ENCODE measurements around the gene EPS8L1.

Gene EPS8L1

DNA sequence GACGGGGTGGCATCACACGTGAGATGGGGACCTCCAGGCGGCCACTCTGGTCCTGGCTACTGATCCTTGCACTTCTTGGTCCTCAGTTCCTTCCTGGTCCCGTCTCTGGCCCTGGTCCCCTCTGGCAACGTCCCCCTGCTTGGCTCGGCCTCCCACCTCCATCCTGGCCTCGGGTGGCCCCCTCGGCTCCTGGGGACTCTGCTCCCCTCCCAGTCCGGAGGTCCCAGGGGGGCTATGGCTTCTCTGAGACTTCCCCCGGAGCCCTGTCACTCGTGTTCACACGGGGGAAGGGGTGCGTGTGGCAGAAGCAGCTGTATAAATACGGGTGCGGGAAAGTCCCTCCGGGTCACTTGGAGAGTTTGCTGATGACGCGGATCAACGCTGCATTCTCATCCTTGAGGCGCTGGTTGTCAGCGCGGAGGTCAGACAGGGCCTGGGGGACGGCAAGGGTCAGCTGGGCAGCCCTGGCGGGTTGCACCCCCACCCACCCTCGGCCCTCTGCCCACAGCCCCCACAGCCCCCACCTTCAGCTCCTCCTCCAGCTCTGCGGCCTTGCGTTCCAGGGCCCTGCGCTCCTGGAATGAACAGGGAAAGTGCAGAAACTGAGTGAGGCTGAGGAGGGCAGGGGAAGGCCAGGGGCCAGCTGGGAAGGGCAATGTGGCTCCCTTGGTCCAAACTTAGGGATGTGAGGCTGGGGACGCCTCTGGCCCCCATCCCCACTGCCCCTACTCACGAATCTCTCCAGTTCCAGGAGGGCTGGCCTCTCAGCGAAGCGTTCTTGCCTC, 15.6 kb downstream of the EPS8L1 start:
- TF ChIP-seq, protein P1, sequence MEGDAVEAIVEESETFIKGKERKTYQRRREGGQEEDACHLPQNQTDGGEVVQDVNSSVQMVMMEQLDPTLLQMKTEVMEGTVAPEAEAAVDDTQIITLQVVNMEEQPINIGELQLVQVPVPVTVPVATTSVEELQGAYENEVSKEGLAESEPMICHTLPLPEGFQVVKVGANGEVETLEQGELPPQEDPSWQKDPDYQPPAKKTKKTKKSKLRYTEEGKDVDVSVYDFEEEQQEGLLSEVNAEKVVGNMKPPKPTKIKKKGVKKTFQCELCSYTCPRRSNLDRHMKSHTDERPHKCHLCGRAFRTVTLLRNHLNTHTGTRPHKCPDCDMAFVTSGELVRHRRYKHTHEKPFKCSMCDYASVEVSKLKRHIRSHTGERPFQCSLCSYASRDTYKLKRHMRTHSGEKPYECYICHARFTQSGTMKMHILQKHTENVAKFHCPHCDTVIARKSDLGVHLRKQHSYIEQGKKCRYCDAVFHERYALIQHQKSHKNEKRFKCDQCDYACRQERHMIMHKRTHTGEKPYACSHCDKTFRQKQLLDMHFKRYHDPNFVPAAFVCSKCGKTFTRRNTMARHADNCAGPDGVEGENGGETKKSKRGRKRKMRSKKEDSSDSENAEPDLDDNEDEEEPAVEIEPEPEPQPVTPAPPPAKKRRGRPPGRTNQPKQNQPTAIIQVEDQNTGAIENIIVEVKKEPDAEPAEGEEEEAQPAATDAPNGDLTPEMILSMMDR (IDR thresholded peaks at IDR 0.05; ENCODE audit: insufficient read depth, low read depth, low read length, missing control alignments), result no peak
- no peak overlapping the region for H3K4me3 ChIP-seq (ENCODE audit: low read length)
- DNase-seq (ENCODE audit: low read depth), result no peak

DNA sequence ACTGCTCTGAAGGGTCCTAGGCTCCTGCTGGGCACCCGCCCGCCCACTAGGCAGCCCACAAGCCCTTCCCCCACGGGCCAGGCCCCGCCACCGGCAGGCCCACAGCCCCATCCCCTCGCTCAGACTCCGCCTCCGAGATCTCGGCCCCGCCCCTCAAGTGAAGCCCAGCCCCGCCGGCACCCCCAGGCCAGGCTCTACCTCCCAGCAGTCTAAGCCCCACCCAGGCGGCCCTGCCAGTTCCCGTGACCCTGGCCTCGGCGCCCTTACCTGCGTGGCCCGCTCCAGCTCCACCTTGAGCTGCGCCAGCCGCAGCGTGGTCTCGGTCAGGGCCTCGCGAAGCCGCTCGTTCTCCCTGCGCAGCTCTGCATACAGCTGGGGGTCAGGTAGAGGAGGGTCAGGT, 16.3 kb downstream of the EPS8L1 start:
- H3K4me3 ChIP-seq (ENCODE audit: low read length), result no peak overlapping the region
- TF ChIP-seq, protein P1 (IDR thresholded peaks at IDR 0.05; ENCODE audit: insufficient read depth, low read depth, low read length, missing control alignments), result no peak
- DNase-seq (ENCODE audit: low read depth), result no peak

DNA sequence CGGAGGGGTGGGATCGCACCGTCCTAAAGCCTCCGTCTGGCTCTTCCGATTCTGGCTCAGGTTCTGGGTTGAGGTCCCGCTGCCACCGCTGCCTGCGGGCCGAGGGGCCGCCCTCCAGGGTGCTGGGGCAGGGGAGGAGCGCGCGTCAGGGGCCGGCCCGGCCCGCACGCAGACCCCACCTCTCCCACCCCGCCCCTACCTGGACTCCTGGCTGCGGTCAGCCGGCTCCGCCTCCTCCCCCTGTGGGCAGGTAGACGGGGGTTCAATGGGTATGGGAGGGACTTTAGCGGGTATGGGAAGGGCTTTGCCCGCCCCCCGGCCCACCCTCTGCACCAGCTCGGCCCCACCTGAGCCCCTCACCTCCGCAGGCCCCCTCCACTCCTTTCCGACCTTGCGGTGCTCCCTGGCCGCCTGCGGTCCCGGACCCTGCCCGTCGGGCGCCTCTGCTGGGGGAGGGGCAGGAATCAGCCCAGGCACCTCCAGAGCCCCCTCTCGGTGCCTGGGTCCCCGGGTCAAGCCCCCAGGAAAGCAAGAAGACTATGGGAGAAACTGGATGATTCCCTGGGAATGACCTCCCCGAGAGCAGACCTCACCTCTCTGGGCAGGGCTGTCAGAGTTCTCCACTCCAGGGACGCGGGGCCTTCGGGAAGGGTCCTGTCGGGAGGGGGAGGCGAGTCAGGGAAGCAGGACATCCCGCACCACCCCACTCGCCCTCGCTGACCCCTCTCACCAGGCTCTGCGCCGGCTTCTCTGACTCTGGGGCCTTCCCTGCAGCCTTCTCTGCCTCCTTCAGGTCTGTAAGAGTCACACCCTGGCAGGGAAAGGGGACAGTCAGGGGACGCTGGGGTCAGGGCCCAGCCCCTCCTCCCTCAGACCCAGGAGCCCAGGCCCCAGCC, 17.0 kb downstream of the EPS8L1 start:
- DNase-seq (ENCODE audit: low read depth), result no peak
- TF ChIP-seq, protein P1 (IDR thresholded peaks at IDR 0.05; ENCODE audit: insufficient read depth, low read depth, low read length, missing control alignments), result no peak
- H3K4me3 ChIP-seq (ENCODE audit: low read length), result no peak overlapping the region

DNA sequence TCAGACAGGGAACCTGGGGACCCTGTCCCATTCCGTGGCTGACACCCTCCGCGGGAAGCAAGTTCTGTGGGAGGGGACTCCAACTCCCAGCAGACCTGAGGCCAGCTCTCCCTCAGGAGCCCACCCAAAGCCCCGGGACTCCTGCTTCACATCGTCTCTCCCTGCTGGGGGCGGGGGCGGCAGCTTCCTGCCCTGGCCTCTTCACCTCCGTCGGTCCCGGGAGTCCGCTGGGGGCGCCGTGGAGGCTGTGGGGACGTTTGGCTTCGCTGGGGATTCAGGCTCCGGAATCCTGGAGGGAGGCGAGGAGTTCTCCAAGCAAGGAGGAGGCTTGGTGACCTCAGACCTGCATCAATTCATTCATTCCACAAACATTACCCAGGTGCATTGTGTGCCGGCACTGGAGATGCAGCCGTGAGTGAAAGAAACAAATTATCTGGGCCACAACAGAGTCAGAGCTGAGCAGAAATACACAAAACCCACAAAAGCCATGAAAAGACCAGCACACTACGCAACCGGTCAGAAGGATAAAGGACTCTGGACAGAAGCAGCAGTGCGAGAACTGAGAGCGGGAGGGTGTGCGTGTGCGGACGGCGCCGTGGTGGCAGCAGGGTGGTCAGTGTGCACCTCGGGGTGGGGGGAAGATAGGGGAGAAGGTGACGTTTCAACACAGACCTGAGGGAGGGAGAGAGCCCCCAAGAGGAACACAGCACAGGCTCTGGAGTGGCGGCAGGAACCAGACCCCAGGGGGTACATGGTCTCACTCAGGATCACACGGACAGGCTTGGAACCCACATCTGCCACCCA, 19.0 kb downstream of the EPS8L1 start:
- no peak overlapping the region for H3K4me3 ChIP-seq (ENCODE audit: low read length)
- DNase-seq (ENCODE audit: low read depth), result no peak
- TF ChIP-seq, protein P1 (IDR thresholded peaks at IDR 0.05; ENCODE audit: insufficient read depth, low read depth, low read length, missing control alignments), result no peak

DNA sequence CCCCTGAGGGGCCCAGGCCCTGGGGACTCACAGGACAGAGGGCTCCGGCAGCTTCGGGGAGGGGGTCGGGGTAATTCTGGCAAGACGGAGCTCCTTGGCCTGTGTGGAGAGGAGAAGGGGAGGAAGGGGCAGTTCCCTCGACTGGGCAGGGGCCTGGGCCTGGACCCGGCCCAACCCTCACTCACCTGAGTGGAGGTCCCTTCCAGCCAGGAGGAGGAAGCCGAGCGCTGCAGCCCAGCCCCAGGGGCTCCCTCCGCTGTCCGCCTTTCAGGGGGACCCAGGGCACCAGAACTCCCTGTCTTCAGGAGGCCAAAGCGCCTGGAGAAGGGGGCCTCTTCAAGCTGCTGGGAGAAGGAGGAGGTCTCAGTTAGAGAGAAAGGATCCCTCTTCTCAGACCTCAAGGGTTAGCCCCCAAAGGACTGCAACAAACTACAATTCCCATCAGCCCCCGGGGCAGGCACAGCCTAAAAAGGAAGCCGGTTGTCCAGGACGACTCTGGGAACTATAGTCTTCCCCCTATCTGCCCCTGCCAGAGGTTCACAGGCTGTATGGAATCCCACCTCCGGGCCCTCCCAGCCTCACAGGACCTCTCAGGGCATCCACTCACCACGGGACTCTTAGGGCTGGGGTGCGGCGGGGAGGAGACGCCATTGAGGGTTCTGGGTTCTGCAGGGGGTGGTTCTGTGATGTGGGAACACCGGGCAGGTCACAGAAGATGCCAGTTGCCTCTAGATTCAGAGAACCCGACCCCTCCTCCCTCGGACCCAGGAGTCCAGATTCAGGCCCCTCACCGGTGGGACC, 19.8 kb downstream of the EPS8L1 start:
- DNase-seq (ENCODE audit: low read depth), result no peak
- no peak overlapping the region for H3K4me3 ChIP-seq (ENCODE audit: low read length)
- TF ChIP-seq, protein P1 (IDR thresholded peaks at IDR 0.05; ENCODE audit: insufficient read depth, low read depth, low read length, missing control alignments), result no peak
